Endothelial cell (in vitro differentiated cells): Measurements from ENCODE around the gene TEAD1. TPM values are rescaled to one million over a fixed set of nuclear protein-coding genes. Genes with fewer than 3 reads are reported as not detected.
A peak's percentile ranks its signal among the peaks of the same experiment; 100 is the strongest.
"Not testable (repeated sequence)": the region's sequence is repeated elsewhere in the genome, so short reads cannot be mapped to it uniquely, and the experiment has no call there.

ENCODE experiments used
- DNase-seq: peaks from one replicate; pipeline ENCODE4 v3.0.0; 2021; ENCODE audit warnings: low spot score
- H3K27ac Mint-ChIP-seq: one replicate; pipeline ENCODE4 v1.8.0; 2021; ENCODE audit warnings: mixed read lengths, inconsistent platforms; ENCODE audit not compliant: unreplicated experiment
- H3K27me3 Mint-ChIP-seq: one replicate; pipeline ENCODE4 v1.8.0; 2021; ENCODE audit warnings: mild to moderate bottlenecking, moderate library complexity, mixed read lengths, inconsistent platforms; ENCODE audit not compliant: unreplicated experiment
- H3K36me3 Mint-ChIP-seq: one replicate; pipeline ENCODE4 v1.8.0; 2021; ENCODE audit warnings: mild to moderate bottlenecking, low read depth, mixed read lengths, inconsistent platforms; ENCODE audit not compliant: unreplicated experiment
- H3K4me1 Mint-ChIP-seq: one replicate; pipeline ENCODE4 v1.8.0; 2021; ENCODE audit warnings: mild to moderate bottlenecking, mixed read lengths, inconsistent platforms; ENCODE audit not compliant: unreplicated experiment
- H3K4me3 Mint-ChIP-seq: one replicate; pipeline ENCODE4 v1.8.0; 2021; ENCODE audit warnings: mild to moderate bottlenecking, mixed read lengths, inconsistent platforms; ENCODE audit not compliant: unreplicated experiment
- H3K9me3 Mint-ChIP-seq: one replicate; pipeline ENCODE4 v1.8.0; 2021; ENCODE audit warnings: mixed read lengths, inconsistent platforms; ENCODE audit not compliant: unreplicated experiment
- CTCF ChIP-seq: fragments of 200-600 bp; sonication (generic); IDR thresholded peaks from one replicate; pipeline ENCODE4 v1.5.0; 2021; ENCODE audit warnings: antibody characterized with exemption; ENCODE audit not compliant: unreplicated experiment
- total RNA-seq: library from RNA; stranded (reverse); fragmentation: NEBNext Ultra II Directional; extraction: Animal tissue kit (Norgen Biotek cat#: 25700); gene quantifications from one replicate; pipeline ENCODE4 v1.2.1, GENCODE V29; 2021; ENCODE audit not compliant: unreplicated experiment

The TEAD1 gene
- total RNA-seq, 1 donor from 2014 or later, result 54.4 TPM

GRCh38 chr11:12876988-12877387, 202.8 kb downstream of the TEAD1 start:
- Mint-ChIP-seq H3K27me3 (peaks cover 8% of the 10 kb centered on the region), H3K27ac (no peak overlapping the region), H3K4me3 (no peak overlapping the region), H3K36me3 (peaks cover 12% of the 10 kb centered on the region), H3K9me3 (no peaks in the 10 kb centered on the region), H3K4me1 (peaks cover 13% of the 10 kb centered on the region)
- no peak for TF ChIP-seq CTCF
- DNase-seq, result no peak

GRCh38 chr11:12877508-12877907, 203.3 kb downstream of the TEAD1 start:
- not testable (repeated sequence) for H3K27me3 Mint-ChIP-seq, H3K9me3 Mint-ChIP-seq, DNase-seq, H3K4me3 Mint-ChIP-seq
- Mint-ChIP-seq H3K36me3 (peaks cover 17% of the 10 kb centered on the region), H3K4me1 (peaks cover 13% of the 10 kb centered on the region), H3K27ac (peak overlapping the region; percentile 18)

- peak overlapping the region; percentile 24 for H3K27ac Mint-ChIP-seq
- peaks cover 24% of the 10 kb centered on the region for H3K4me1 Mint-ChIP-seq
- H3K27me3 Mint-ChIP-seq, result peaks cover 17% of the 10 kb centered on the region
- DNase-seq, result no peak
- peaks cover 28% of the 10 kb centered on the region for H3K36me3 Mint-ChIP-seq
- no peak overlapping the region for H3K4me3 Mint-ChIP-seq
- H3K9me3 Mint-ChIP-seq, result no peaks in the 10 kb centered on the region
- no peak for TF ChIP-seq CTCF
Observed at GRCh38 chr11:12880327-12880726, 206.1 kb downstream of the TEAD1 start.

GRCh38 chr11:12882670-12883069, 208.4 kb downstream of the TEAD1 start:
- Mint-ChIP-seq H3K36me3 (peaks cover 36% of the 10 kb centered on the region), H3K4me1 (peaks cover 33% of the 10 kb centered on the region), H3K27me3 (peaks cover 23% of the 10 kb centered on the region), H3K27ac (no peak overlapping the region), H3K4me3 (no peak overlapping the region), H3K9me3 (no peaks in the 10 kb centered on the region)
- no peak for DNase-seq
- TF ChIP-seq CTCF, result no peak

- peak overlapping the region; percentile 19 for H3K4me3 Mint-ChIP-seq
- DNase-seq, result no peak
- H3K27me3 Mint-ChIP-seq, result peaks cover 23% of the 10 kb centered on the region
- H3K4me1 Mint-ChIP-seq, result peaks cover 36% of the 10 kb centered on the region
- peaks cover 31% of the 10 kb centered on the region for H3K36me3 Mint-ChIP-seq
- no peak for TF ChIP-seq CTCF
- no peaks in the 10 kb centered on the region for H3K9me3 Mint-ChIP-seq
- peak overlapping the region; percentile 27 for H3K27ac Mint-ChIP-seq
Observed at GRCh38 chr11:12884751-12885318, 210.6 kb downstream of the TEAD1 start.
